Stimulated activated CD8-positive, alpha-beta memory T cell treated with anti-CD3 and anti-CD28 coated beads, Interleukin-7, amount 100 ng/mL, for 24 hours (primary cell): ENCODE results near the gene LRP1B.

Experiments used
- DNase-seq: peaks from one replicate; pipeline ENCODE4 v3.0.0-alpha.2; 2020; ENCODE audit warnings: low read depth

LRP1B gene

GRCh38 chr2:142040556-142040955, 90.3 kb downstream of the LRP1B start:
- no peak for DNase-seq

DNA sequence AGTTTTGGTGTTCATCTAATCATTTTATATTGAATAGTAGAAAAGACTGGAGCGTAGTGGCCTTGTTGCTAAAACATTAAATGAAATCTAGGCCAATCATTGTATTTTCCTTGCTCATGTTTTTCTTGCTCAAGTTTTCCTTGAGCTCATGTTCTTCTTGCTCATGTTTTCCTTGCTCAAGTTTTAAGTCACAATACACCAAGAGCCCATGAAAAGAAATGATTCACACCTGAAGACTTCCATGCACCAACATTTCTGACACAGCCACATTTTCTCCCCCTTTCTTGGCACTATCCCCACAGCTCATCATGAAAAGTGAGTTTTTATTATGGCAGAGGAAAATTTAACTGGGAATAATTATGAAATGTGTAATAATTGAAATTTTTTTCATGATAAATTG, 92.0 kb downstream of the LRP1B start:
- no peak for DNase-seq

GRCh38 chr2:142037744-142038143, 93.1 kb downstream of the LRP1B start:
- no peak for DNase-seq

DNA sequence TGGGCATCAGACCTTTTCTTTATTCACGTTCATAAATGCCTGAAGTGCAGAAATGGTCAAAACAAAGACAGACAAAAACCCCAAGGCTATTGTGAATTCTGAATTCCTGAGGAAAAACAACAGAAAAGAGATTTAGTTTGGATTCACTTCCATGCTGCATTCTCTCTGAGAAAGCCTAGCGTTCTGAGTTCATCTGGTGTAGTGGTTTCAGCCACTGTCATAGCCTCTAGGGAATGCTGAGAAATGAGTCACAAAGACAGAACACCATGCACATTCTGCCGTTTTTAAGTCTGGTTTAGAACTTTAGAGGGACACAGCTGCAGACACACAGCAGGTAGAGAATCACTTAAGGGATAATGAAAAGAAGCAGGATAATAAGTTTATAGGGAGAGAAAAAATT, 93.8 kb downstream of the LRP1B start:
- DNase-seq = no peak

- DNase-seq = no peak
These were observed 97.4 kb downstream of the LRP1B start for GRCh38 chr2:142033393-142033792.

GRCh38 chr2:142031656-142032055, 99.2 kb downstream of the LRP1B start:
- DNase-seq = no peak

DNA sequence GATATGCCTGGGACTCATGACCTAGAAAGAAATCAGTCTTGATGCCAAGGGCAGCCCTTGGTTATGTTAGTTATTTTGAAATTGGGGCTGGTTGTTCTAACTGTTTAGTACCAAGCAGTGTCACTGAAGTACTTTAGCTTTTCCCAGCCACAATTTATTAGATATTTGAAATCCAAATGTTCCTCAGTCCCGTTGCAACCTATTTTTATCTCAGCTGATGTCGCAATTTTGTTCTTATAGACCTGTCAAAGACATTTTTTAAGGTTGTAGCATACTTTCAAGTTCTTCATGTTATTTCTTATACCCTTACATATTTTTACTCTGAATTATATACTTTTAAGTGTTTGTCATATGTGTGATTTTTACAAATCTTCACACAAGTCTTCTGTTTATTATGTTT, 100.1 kb downstream of the LRP1B start:
- DNase-seq = no peak

DNA sequence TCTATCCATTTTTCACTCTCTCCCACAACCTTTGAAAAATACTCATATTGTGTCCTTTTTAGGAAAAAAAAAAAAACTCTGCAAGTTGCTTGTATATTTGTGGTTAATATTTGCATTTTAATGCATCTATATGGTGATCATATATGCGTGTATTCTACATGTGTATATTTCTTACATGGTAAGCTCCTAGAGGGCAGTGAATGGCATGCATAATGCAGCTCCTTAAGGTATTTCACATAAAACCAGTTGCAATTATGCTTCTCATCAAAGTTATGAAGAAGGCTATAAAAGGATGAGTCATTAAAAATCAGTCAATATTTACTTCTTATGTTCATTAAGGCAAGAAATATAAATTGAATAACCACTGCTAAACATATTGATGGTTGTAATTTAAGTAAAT, 100.8 kb downstream of the LRP1B start:
- no peak for DNase-seq

- DNase-seq = no peak
These were observed 105.4 kb downstream of the LRP1B start for GRCh38 chr2:142025394-142025793.

- no peak for DNase-seq
These were observed 110.4 kb downstream of the LRP1B start for GRCh38 chr2:142020368-142020767.

- no peak for DNase-seq
These were observed 116.3 kb downstream of the LRP1B start for GRCh38 chr2:142014536-142014935.

- DNase-seq = no peak
These were observed 118.0 kb downstream of the LRP1B start for GRCh38 chr2:142012797-142013196.

DNA sequence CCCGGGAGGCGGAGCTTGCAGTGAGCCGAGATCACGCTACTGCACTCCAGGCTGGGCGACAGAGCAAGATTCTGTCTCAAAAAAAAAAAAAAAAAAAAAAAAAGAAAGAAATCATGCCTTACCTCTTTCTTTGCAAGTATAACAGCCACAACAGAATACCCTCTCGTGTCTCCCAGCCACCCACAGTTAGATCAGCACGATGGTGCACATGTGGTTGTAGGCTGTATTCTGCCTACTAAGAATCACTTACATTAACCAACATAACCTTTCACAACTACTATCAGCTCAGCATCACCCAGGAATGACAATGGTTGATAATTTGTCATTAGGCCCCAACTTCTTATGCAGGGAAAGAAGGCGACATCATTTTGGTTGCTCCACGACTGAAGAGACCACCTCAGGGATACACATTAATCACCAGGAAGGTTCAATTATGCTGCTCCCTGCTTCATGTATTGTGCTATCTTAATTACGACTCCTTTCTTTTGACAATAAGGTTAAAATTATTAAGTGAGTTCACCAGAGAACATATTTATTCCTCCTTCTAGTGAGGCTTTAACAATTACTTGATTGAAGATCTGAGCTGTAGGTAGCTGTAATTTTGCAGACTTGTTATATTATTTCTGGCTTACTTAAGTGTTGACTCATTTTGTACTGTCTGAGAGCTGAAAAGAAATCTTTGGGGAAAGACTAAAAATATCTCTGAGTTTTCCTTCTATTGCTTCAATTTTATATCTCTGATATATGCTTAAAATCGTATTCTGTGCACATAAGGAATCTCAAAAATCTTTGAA, 120.1 kb downstream of the LRP1B start:
- no peak for DNase-seq

GRCh38 chr2:142008135-142008744, 122.6 kb downstream of the LRP1B start:
- no peak for DNase-seq

- DNase-seq = no peak
These were observed 136.8 kb downstream of the LRP1B start for GRCh38 chr2:141994066-141994465.

GRCh38 chr2:141992695-141993094, 138.1 kb downstream of the LRP1B start:
- no peak for DNase-seq

- DNase-seq = no peak
These were observed 162.4 kb downstream of the LRP1B start for GRCh38 chr2:141968433-141968832.

- no peak for DNase-seq
These were observed 162.8 kb downstream of the LRP1B start for GRCh38 chr2:141967980-141968379.

DNA sequence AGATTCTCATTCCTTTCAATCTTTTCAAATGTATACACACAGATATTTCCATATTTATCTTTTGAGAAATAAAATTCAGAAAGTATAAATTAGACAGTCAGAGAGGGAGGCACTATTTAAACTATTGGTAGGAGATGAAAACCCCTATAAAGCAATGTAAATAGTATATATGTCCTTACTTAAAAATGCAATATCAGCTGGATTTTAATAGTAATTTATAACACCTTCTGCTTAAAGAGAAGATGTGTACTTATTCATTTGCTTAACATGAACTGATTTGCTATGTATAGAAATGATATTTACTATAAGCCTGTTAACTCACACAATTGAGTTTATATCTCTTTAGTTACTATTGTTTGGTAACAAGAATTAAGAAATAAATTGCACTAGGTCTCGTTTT, 163.3 kb downstream of the LRP1B start:
- no peak for DNase-seq

DNA sequence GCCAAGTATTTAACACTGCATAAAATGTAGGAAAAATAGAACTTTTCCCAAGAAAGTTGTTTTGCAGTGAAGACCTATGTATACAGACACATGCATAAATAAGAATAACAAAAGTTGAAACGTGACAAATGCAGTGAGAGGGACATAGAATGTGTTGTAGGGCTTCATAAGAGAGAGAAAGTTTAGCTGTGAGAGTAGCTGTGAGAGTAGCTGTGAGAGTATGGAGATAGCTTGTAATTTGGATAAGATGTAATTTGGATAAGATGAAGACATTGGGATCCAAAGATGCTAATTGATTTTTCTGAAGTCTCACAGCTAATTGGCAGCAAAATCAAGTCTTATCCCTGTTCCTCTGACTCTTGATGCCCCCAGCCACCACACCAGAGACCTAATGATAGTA, 170.9 kb downstream of the LRP1B start:
- no peak for DNase-seq

- no peak for DNase-seq
These were observed 171.8 kb downstream of the LRP1B start for GRCh38 chr2:141959016-141959415.

- no peak for DNase-seq
These were observed 172.9 kb downstream of the LRP1B start for GRCh38 chr2:141957827-141958450.

GRCh38 chr2:141957321-141957720, 173.5 kb downstream of the LRP1B start:
- DNase-seq = no peak
